Subcutaneous adipose tissue (tissue), 4 donors: Measurements from ENCODE around the gene DNAI2. TPM values are rescaled to one million over a fixed set of nuclear protein-coding genes. Genes with fewer than 3 reads are reported as not detected.

ENCODE experiments used
- CTCF ChIP-seq: fragments of 450-650 bp; IDR thresholded peaks from one replicate; pipeline ENCODE4 v1.5.1; 2016; ENCODE audit warnings: low read depth, mild to moderate bottlenecking, control low read depth, antibody characterized with exemption, moderate library complexity
- total RNA-seq, 4 donors: library from RNA; depleted of rRNA; stranded (reverse); fragments of >200 nt; gene quantifications; one replicate each; pipeline ENCODE4 v1.1.0, GENCODE V29; 2016

Gene DNAI2
- total RNA-seq, 4 donors from 2014 or later = not detected

- no peak for TF ChIP-seq CTCF
Measured at GRCh38 chr17:74359916-74360315, 85.9 kb downstream of the DNAI2 start.

- TF ChIP-seq CTCF = no peak
Measured at GRCh38 chr17:74360899-74361229, 86.8 kb downstream of the DNAI2 start.

GRCh38 chr17:74361230-74362068 is 87.4 kb downstream of the DNAI2 start, which contains the start of gene BTBD17:
Gene BTBD17 (minus strand): TSS chr17:74361868. CDS start chr17:74361819, 49 bp downstream.
- no peak for TF ChIP-seq CTCF

- TF ChIP-seq CTCF = no peak
Measured at GRCh38 chr17:74362069-74362405, 88.0 kb downstream of the DNAI2 start.

GRCh38 chr17:74362810-74363498 is 88.9 kb downstream of the DNAI2 start:
- no peak for TF ChIP-seq CTCF

Other genes starting within 250 kb of the DNAI2 start
- gene RPL38, start 70.6 kb upstream of the DNAI2 start, total RNA-seq = 100 to 1,000 TPM; 410 to 881 (median 581) TPM
- gene TTYH2, start 60.7 kb upstream of the DNAI2 start, total RNA-seq = 10 to 100 TPM in 1 of 4 donors, 1 to 10 TPM in 3; 4.6 to 14.4 (median 5.9) TPM
- gene KIF19, start 52.0 kb downstream of the DNAI2 start, total RNA-seq = 1 to 10 TPM in 2 of 4 donors, under 1 TPM in 2; 0.49 to 8.5 (median 0.89) TPM
- gene BTBD17, start 87.6 kb downstream of the DNAI2 start, total RNA-seq = not detected
- gene GPR142, start 93.3 kb downstream of the DNAI2 start, total RNA-seq = under 1 TPM in 1 of 4 donors, not detected in 3; 0.22 TPM
- gene GPRC5C, start 157.9 kb downstream of the DNAI2 start, total RNA-seq = 10 to 100 TPM in 2 of 4 donors, 1 to 10 TPM in 2; 3.8 to 19.8 (median 9.9) TPM
- gene CD300A, start 192.4 kb downstream of the DNAI2 start, total RNA-seq = 10 to 100 TPM in 1 of 4 donors, 1 to 10 TPM in 3; 1.9 to 100.0 (median 5.2) TPM